Right renal cortex interstitium (tissue), 3 donors: ENCODE data around the gene TMEM9B. TPM values are rescaled to one million over a fixed set of nuclear protein-coding genes. Genes with fewer than 3 reads are reported as not detected.
"Not testable (repeated sequence)": the region's sequence is repeated elsewhere in the genome, so short reads cannot be mapped to it uniquely, and the experiment has no call there.

Source experiments
- DNase-seq, 3 donors: peaks; one replicate each; pipeline ENCODE4 v3.0.0-alpha.2; 2013; ENCODE audit warnings: low read depth in 3 of 3, low spot score in 2 of 3
- polyA plus RNA-seq, 3 donors: library from polyadenylated mRNA; unstranded; fragments of 120-200 nt; gene quantifications; one replicate each; pipeline ENCODE4 v1.2.1, GENCODE V29; 2013; ENCODE audit not compliant: insufficient read length in 3 of 3

The TMEM9B gene
- 10 to 100 TPM; 66.2 to 71.3 (median 68.8) TPM for polyA plus RNA-seq

DNA sequence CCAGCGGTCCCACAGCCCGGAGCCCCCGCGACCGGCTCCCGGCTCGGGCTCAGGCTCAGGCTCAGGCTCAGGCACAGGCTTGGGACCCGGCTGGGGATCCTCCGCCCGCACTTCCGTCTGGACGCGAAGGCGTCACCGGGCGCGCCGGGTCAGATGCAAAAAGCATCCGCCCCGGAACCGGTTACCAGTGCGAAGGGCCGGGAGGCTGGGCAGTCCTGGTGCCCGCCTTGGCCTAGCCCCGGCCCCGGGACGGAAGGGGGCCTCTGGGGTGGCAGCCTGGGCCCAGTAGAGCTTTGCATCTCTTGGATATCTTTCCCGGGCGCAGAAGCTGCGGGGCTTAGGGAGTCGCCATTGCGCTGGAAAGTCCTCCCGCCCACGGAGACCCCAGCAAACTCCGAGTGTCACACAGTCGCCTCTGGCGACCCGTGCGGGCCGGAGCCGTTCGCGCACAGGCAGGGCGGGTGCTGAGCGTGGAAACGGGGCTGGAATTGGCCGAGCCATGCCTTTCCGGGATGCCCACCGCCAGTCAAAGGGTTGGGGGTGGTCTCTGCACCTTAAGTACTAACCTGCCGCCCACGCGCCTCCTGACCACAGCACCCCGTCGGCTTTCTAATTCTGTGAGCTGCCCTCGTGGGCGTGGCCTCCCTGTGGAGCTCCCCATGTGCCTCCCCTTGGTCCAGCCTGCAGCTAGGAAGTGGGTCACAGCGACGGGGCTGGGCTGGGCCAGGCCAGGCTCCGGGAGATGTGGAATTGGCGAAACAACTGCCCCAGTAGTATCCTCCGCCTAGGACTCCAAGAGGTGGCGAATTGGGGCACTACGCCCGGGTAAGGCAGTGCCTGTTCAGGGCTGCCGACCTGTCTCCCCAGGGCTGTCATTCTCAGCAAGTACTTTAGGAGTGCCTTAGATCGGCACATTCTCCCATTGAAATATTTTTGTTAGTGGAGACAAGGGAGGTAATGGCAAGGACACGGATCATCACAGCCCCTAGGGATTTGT, at the start of gene TMEM9B:
TMEM9B (minus strand) TSS at position 119 of the 997 bp plus-strand sequence. CDS start 129 bp downstream, outside the sequence.
- peak; percentile 72 to 81 (median 74) for DNase-seq

DNA sequence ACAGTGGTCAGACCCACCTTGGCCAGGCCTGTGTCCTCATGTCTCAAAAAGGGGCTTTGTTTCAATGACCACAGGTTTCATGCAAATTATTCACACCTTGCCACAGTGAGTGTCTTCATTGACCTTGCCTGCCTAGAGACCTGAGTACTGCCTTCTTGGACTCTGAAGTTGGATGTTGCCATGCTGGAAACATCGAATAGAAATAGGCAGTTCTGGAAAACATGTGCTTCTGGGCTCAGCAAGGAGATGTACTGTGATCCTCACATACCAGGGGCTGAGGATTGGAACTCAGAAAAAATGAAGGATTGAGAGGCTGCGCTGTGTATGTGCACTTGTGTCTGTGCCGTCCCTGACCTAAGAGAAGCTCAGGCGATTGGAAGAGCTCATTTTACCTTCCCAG, 49.1 kb upstream of the TMEM9B start:
- DNase-seq, result no peak

DNA sequence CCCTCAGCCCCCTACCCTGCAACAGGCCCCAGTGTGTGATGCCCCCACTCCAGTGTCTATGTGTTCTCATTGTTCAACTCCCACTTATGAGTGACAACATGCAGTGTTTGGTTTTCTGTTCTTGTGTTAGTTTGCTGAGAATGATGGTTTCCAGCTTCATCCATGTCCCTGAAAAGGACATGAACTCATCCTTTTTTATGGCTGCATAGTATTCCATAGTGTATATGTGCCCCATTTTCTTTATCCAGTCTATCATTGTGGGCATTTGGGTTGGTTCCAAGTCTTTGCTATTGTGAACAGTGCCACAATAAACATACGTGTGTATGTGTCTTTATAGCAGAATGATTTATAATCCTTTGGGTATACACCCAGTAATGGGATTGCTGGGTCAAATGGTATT, 45.3 kb upstream of the TMEM9B start:
- DNase-seq, result not testable (repeated sequence)

DNA sequence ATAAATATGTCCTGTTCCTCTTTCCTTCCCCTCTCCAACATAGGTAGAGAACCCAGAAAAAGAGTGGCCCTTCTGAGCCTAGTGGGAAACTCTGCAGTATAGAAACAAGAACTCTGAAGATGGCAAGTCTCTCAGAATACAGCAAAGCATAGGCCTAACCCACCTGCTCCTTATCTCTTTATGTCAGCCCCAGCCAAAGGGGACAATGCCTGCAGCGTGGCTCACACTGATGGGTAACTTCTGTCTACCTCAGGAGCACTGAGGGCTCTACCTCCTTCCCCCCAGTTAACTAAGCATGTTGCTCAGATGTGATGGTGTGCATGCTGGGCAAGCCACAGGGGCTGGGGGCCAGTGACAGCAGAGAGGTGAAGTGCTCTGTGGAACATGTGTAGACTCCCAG, 44.4 kb upstream of the TMEM9B start:
- no peak for DNase-seq

DNA sequence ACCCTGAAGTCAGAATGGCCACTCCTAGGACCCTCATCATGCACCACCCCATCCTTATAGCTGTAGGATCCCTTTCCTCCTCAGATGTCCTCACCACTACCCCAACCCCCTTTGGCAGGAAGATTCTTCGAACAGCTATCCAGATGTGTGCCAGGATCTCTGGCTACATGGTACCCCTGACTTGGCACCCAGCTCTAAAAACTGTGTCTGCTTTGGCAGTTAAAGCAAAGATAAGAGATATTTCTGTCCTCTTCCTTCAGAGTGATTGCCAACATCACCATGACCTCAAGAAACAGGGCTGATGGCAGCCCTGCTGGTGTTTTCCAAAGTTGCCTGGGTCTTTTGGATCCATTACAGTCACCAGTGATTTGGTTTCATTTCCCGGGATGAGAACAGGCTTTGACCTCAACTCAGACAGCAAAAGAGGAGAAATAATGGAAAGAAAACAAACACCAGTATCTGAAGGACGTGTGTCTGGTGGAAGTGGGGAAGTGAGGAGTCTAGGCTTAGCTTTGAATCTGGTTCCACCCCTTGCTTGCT, 43.8 kb upstream of the TMEM9B start:
- no peak for DNase-seq

DNA sequence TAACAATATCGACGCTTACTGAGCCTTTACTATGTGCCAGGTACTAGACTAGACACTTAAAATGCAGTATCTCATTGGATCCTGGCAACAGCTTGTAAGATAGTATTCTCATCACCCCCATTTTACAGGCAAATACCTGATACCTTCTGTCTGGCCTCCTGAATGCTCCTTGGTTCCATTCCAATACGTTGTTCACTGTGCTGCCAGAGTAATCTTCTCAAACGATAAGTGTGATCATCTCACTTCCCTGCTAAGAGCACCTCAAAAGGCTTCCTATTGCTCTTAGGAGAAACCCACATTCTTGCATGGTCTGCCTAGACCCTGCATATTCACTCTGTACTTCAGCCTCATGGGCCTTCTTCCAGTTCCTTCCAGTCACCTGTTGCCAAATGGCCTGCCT, 40.8 kb upstream of the TMEM9B start:
- no peak for DNase-seq

DNA sequence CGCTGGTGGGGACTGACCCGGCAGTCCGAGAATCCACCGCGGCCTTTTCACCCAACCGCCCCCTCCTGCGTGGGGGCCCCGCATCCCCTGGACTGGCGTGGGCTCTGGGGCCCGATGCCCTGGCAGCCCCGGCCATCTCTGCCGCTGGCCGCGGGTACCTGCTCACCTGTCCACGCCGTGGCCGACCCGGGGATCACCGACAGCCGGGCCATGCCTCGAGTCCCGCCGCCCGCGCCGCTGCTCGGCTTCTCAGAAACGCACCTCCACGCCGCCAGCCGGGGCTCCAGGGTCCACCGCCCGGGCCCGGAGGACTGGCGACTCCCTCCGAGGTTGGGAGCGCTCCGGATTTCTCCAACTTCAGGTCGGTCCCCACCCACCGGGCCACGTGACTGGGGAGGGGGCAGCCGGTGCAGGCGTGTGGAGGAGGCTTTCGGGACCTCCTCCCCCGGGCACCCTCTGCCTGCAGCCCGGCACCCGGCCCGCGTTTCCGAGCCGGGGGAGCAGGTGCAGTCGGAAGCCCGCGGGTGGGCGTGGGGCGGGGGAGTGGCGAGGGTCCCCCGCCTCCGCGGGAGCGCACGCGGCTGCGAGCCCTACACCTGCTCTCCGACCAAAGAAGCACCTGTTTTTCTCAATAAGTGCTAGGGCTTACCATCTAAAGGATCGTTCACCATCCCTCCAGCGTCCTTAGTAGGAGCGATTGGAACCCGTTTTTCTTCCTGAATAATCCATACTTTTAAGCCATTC, 40.1 kb upstream of the TMEM9B start:
- no peak for DNase-seq

DNA sequence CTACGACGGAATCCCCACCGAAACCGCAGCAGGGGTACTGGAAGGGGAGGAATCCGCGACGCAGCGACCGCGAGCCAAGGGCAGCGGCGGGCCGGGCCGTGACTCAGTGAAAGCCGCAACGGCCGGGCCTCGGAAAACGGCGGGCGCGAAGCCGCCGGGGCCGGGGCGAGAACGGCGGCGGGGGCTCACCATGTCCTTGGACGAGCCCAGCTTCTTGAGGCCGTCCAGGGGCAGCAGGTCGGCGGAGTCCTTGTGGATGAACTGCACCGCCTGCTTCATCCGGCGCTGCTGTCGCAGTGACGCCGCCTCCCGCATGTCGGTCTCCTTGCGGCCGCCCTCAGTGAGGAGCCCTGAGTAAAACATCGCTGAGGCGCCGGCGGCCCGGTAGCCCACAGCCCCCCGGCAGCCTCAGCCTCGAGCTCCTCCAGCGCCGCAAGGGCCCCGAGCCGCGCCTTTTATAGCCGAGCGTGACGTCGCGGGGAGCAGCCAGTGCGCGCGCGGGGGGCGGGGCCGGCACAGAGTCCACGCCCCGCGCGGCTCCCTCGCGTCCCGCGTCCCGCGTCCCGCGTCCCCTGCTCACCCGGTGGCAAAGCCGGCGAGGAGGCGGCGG, 39.4 kb upstream of the TMEM9B start, which contains the start of gene NRIP3:
NRIP3 (minus strand) TSS at position 429 of the 610 bp plus-strand sequence; CDS start at position 363, 66 bp downstream.
- peak in 1 of 3 donors; percentile 39 for DNase-seq

DNA sequence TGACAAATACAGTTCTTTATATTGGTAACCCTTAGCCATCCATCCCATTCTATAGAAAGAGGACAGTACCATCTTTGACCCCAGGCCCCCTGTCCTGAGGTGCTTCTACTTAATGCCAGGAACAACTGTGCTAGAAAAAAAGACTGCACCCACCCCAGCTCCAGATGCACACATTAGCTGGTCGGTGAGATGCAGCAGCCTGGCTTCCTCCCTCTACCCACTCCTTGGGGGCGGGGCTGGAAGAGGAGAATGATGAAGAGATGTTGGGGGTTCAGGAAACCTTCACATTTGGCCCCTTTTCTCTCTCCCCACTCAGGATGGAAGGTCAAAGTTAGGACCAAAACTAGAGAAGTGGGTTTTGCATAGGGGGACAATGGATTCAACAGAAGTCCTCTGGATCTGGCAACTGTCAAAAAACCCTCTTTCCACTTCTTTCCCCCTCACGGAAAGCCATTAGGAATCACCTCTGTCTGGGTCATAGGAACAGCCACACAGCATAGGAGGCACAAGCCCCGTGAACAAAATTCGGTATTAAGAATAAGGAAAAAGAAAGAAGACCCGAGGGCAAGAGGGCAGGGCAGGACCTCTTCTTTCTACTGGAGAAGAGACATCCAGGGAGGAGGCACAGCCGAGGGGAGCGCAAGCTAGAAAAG, 38.8 kb upstream of the TMEM9B start:
- no peak for DNase-seq

DNA sequence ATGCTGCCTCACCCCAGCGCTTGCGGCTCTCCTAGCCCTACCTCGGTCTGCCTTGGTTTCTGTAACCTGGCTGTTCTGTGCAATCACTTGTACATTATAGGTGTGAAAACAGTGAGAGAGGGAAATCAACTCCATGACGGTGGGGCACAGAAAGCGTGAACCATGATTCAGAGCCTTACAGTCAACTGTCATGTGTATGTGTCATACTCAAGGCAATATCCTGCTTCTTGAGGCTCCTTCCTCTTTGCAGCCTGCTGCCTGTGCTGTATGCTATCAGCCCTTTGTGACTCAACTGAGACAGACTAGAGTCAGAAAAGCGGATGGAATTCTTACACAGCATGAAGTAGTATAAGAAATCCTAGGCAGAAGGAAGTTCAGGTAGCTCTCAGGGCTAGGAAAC, 37.5 kb upstream of the TMEM9B start:
- no peak for DNase-seq

DNA sequence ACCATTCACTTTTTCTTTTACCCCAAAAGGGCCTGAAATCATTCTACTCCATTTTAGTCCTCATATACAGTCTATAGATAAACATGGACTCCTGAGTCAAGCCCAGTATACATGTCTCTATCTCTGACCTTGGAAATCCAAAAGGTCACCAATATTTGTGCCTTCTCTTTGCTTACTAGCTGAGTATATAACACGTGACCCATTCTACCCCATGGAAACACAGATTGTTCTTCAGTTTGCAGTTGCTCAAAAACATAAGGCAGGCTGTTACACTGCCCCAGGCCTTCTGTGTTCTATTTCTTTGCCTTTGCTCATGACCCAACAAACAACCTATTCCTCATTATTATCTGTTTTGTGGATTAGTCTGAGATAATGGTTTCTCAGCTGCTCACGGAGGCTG, 33.8 kb upstream of the TMEM9B start:
- no peak for DNase-seq

DNA sequence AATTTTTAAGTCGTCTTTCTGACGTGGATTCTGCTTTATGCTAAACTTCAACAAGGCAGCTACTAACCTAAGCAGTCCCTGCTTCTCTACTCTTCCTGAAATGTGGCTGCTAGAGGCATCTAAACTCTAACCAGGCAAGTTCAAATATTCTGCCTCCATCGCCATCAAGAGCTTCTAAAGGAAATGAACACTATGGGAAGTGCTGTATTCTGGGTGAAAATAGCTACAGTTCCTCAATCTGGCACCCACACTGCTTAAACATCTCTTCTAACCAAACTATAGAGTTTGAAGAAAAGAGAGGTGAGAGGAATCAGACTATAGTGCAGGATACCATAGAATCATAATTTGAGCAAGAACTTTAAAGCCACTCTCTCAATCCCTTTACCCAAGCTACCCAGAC, 33.2 kb upstream of the TMEM9B start:
- DNase-seq, result no peak

DNA sequence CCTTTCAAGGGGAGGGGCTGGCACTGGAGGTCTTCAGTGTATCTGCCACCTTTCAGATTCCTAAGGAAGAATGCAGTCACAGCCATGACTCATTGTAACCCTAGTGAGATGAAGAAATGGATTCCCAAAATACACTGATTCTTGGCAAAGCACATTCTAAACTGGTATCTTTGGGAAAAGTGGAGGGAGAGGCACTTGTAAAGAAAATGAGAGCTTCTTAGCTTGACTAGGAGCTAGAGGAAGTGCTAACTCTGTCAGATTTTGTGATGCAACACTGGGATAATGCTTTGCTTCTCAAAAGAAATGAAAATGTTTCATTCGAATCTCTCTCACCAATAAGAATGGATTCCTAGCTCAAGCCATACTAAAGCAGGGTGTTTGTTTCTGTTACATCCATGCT, 25.2 kb upstream of the TMEM9B start:
- no peak for DNase-seq

DNA sequence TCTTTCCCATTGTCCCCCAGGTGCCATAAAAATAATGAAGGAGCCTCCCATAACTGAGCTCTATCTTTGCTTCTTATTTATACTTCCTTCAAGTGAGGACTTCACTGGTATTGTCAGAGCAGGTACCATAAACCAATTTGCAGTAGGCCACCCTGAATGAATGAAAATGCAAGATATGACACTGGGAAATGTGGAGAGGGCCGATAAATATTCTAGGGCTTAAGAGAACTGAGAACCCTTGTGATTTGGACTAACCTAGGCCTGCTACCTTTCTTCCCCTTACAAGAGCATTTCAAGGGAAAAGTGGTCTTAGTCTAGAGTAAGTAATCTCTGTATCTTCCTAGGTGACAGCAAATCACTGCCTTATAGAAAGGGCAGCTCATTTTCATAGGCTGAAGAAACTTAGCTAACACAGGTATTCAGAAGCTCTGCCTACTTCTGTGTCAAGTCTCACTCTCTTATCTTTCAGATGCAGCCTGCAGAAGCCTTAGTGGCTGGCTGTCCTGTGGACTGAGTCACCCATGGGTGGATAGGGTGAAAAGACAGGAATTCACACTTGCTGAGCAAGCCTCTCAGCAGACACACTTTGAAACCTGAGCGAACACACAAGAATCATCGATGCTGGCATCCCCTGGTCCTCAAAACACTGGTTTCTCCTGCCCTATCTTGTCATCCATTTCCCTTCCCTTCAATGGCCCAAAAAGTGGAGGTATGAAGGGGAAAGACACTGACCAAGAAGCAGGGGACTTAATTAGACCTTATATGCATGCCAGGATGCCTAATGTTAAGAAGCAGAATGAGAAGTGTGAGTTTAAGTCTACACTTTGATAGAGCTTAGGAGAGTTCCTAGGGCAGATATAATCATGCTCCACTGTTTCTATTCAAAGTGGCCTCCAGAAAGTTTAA, 24.3 kb upstream of the TMEM9B start:
- DNase-seq, result no peak

DNA sequence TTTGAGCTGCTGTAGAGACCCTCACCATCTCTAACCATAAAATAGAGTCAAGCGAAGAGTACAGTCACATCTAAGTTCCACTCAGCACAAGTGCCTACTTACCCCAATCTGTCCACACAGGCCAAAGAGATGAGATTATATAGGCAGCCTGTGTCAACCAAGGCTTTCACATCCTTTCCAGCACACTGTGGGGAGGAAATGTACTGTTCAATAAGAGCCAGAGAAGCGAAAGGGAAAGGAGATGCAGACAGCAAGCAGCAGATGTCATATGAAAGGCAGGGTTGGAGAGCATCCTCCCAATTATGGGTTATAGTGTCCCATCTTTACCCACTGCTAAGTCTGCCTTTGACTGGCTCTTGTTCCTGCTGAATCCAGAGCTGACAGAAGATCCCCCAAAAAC, 23.2 kb upstream of the TMEM9B start:
- no peak for DNase-seq

DNA sequence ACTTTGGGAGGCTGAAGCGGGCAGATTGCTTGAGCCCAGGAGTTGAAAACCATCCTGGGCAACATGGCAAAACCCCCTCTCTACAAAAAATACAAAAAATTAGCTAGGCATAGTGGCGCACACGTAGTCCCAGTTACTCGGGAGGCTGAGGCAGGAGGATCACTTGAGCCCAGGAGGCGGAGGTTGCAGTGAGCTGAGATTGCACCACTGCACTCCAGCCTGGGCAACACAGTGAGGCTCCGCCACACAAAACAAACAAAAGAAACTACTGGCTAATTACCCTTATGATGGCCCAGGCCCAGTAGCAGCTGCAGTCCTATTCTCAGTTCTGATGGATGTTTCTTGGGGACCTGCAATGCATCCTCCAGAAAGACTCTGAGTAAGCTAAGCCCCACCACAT, 22.5 kb upstream of the TMEM9B start:
- not testable (repeated sequence) for DNase-seq

DNA sequence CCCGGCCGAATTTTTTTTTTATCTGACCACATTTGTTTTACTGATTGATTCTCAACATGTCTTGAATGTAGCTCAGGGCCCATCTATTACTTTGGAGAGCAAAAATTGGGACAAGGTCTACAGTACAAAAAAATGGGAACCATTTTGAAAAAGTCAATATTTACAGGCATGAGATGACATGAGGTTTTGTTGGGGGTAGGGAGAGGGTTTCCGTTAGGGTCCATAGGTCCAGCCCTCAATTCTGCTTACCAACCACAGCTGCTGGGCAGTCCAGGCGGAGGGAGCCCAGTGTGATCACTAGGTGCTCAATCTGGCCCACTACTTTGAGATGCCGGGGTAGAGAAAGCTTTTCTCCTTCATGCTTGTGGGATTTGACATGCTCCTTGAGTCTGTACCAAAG, 21.2 kb upstream of the TMEM9B start:
- DNase-seq, result no peak

DNA sequence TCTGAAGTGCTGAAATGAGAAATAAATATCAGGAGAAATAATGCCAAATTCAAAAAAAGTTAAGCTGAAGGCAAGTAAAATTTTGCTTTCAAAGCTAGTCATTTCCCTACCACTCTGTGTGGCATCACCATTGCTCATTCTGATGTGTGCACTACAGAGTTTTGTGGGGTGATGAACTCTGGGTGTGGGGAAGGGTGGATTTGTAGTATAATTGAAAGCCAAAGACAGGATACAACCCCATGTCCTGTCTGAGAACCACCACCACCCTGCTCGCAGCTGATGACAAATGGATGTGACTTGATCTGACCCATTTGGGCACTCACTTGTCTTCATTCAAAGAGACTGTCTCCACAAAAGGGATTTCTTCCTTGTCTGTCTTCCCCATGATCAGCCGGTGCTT, 19.3 kb upstream of the TMEM9B start:
- no peak for DNase-seq

DNA sequence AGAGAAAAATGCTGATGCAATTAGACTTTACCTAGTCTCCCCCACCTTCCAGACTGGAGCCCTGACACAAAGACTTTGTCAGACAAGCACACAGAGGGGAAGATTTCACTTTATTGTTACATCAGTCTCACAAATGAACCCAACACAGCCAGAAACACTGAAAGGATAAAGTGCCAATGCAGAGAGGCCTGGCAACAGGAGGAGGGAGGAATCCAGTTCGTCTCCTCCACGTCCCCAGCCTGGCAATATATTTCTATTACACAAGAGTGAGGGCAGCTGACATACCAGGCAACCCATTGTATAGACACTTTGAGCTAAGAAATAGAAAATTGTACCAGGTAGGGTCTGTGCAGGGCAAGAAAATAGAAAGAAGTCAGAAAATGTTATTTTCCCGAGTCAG, 16.2 kb upstream of the TMEM9B start:
- no peak for DNase-seq
